Muscle of leg (tissue), 11 donors: ENCODE results near the gene RNF31. TPM values are rescaled to one million over a fixed set of nuclear protein-coding genes. Genes with fewer than 3 reads are reported as not detected.
A peak's percentile ranks its signal among the peaks of the same experiment; 100 is the strongest.
"Not testable (repeated sequence)": the region's sequence is repeated elsewhere in the genome, so short reads cannot be mapped to it uniquely, and the experiment has no call there.

Experiments
- DNase-seq: peaks from one replicate; pipeline ENCODE4 v3.0.0; 2013
- H3K27ac ChIP-seq: one replicate; pipeline ENCODE4 v1.5.1; 2013; ENCODE audit warnings: mild to moderate bottlenecking, low read length, control low read depth
- H3K27me3 ChIP-seq: one replicate; pipeline ENCODE4 v1.6.1; 2013; ENCODE audit warnings: low read length; ENCODE audit not compliant: control insufficient read depth, insufficient read depth
- H3K36me3 ChIP-seq: one replicate; pipeline ENCODE4 v1.6.1; 2013; ENCODE audit warnings: low read length; ENCODE audit not compliant: control insufficient read depth, insufficient read depth
- H3K4me1 ChIP-seq: one replicate; pipeline ENCODE4 v1.6.1; 2013; ENCODE audit warnings: low read length; ENCODE audit not compliant: control insufficient read depth, insufficient read depth
- H3K4me3 ChIP-seq: one replicate; pipeline ENCODE4 v1.5.1; 2013; ENCODE audit warnings: low read length, control low read depth
- H3K9me3 ChIP-seq: replicated peaks from 2 replicates; pipeline ENCODE4 v1.6.1; 2013; ENCODE audit warnings: low read depth, low read length; ENCODE audit not compliant: control insufficient read depth
- WGBS: methylation state at CpG from one replicate; pipeline ENCODE4 v1.1.5; 2013; ENCODE audit warnings: missing lambda C conversion rate; ENCODE audit not compliant: insufficient coverage; 5-methylcytosine and 5-hydroxymethylcytosine counted together
- polyA plus RNA-seq, 8 donors: library from polyadenylated mRNA; unstranded; fragments of 120-200 nt; gene quantifications; one replicate each; pipeline versions ENCODE4 v1.2.1 to v1.2.3, GENCODE V29; 2013; ENCODE audit warnings: inconsistent platforms in 1 of 8, low replicate concordance in 1 of 8; ENCODE audit not compliant: insufficient read length in 8 of 8, insufficient read depth in 1 of 8
- total RNA-seq: library from RNA; stranded (reverse); fragments of 120-200 nt; gene quantifications from one replicate; pipeline ENCODE4 v1.2.4, GENCODE V29; 2013

The RNF31 gene
- total and polyA plus RNA-seq, 9 donors: 27.3 to 37.0 (median 36.1) TPM

GRCh38 chr14:24192933-24193332 lies 45.6 kb downstream of the RNF31 start:
- Histone ChIP-seq H3K36me3 (peaks cover 31% of the 10 kb centered on the region), H3K9me3 (no peaks in the 10 kb centered on the region), H3K27ac (no peak overlapping the region), H3K4me1 (peaks cover 20% of the 10 kb centered on the region), H3K27me3 (no peaks in the 10 kb centered on the region), H3K4me3 (no peak overlapping the region)
- no peak for DNase-seq
- 89% methylated on average over 12 of the region's 15 CpGs for WGBS

GRCh38 chr14:24194186-24194872 lies 47.0 kb downstream of the RNF31 start:
- WGBS: 75% methylated on average over 2 of the region's 7 CpGs

DNA sequence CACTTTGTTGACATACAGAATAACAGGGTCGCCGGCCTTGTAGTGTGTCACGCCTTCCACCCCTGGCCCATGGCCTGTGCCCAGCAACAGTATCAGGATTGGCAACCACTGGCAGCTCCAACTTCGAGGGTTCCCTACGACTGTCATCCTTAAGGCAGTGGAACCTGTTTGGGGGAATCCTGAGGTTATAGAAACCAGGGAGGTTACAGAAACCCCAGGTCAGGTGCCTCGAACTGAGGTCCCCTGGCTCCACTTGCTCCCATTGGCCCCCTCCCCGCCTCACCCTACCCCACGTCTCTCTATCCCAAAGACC lies 47.5 kb downstream of the RNF31 start:
- peaks cover 39% of the 10 kb centered on the region for H3K36me3 ChIP-seq
- no peak for DNase-seq
- 56% methylated on average over 8 of the region's 8 CpGs for WGBS
- no peaks in the 10 kb centered on the region for H3K9me3 ChIP-seq
- H3K4me1 ChIP-seq: peaks cover 14% of the 10 kb centered on the region
- H3K27ac ChIP-seq: peak overlapping the region; percentile 93
- no peaks in the 10 kb centered on the region for H3K27me3 ChIP-seq
- peak overlapping the region; percentile 77 for H3K4me3 ChIP-seq

More at GRCh38 chr14:24194186-24194872, 47.0 kb downstream of the RNF31 start:
- H3K9me3 ChIP-seq: no peaks in the 10 kb centered on the region
- DNase-seq: no peak
- H3K4me3 ChIP-seq: peak overlapping the region; percentile 77
- H3K27ac ChIP-seq: peak overlapping the region; percentile 93
- peaks cover 37% of the 10 kb centered on the region for H3K36me3 ChIP-seq
- peaks cover 14% of the 10 kb centered on the region for H3K4me1 ChIP-seq
- H3K27me3 ChIP-seq: no peaks in the 10 kb centered on the region

DNA sequence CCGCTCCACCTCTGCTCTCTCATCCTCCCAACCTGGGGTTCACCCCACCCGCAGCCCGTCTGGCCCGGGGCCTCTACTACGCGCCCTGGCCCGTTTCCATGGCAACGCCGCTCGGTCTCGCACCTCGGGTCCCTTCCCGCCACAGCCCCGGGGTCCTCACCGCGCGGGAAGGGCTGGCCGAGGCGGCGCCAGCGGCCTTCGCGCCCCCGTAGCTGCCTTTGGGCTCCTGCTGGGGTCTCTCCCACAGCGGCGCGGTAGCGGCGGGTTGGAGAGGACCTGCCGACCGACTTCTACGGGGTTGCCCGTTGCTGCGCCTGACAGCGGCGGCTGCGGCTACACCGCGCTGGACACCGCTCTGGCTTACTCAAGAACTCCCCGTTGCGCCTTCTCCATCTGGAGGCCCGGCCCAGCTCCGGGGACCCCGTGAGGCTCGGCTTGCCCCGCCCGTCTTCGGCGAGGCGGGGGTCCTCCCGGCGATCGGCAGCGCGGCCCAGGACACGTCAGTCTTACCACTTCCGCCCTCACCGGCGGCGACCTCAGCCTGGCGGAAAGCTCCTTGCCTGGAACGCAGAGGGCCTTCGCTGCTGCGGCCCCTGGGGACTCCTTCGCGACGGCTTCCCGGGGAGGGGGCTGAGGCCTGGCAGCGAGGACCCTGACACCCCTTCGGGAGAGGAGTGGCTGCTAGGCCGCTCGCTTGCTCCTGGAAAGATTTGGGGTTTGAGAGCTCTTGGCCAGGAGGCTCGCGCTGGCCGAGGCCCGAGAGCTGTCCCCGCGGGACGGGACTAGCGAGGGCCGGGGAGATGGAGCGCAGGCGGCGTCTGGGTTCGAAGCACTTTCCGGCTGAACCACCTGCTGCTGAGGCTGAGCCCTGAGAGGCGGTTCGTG lies 48.1 kb downstream of the RNF31 start, which contains the start of gene TM9SF1:
TM9SF1 (minus strand) TSS at position 256 of the 885 bp plus-strand sequence. CDS start 422 bp downstream, outside the sequence.
- WGBS: under 1% methylated on average over 84 of the region's 89 CpGs
- DNase-seq: peak; percentile 96
- Histone ChIP-seq H3K27me3 (no peaks in the 10 kb centered on the region), H3K4me1 (peaks cover 14% of the 10 kb centered on the region), H3K9me3 (no peaks in the 10 kb centered on the region), H3K36me3 (peaks cover 34% of the 10 kb centered on the region), H3K27ac (peak within 1 kb of the TSS; percentile 93), H3K4me3 (peak within 1 kb of the TSS; percentile 77)

GRCh38 chr14:24196071-24197055 lies 49.1 kb downstream of the RNF31 start:
- H3K4me3 ChIP-seq: peak overlapping the region; percentile 77
- peak overlapping the region; percentile 93 for H3K27ac ChIP-seq
- H3K4me1 ChIP-seq: peaks cover 14% of the 10 kb centered on the region
- H3K9me3 ChIP-seq: no peaks in the 10 kb centered on the region
- H3K36me3 ChIP-seq: peaks cover 33% of the 10 kb centered on the region
- DNase-seq: peak; percentile 53
- 11% methylated on average over 13 of the region's 33 CpGs for WGBS
- H3K27me3 ChIP-seq: no peaks in the 10 kb centered on the region

DNA sequence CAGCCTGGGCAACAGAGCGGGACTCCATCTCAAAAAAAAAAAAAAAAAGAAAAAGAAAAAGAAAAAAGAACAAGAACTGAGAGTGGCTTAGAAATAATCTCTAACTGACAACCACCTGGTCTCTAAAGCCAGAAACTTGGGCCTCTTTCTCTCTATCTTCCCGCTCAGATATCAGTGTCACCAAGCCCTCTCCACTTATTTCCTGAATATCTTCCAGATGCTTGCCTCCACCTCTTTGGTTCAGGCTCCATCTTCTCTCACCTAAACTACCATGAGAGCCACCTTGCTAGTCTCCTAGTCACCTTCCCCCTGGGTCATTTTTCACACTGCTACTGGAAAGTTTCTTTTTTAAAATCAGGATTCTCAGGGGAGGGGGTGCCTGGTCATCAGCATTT lies 49.8 kb downstream of the RNF31 start:
- Histone ChIP-seq H3K27me3 (no peaks in the 10 kb centered on the region), H3K36me3 (peaks cover 33% of the 10 kb centered on the region), H3K9me3 (no peaks in the 10 kb centered on the region), H3K4me3 (no peak overlapping the region), H3K4me1 (peaks cover 14% of the 10 kb centered on the region), H3K27ac (no peak overlapping the region)
- no peak for DNase-seq
- WGBS: 63% methylated on average over 1 of the region's 2 CpGs

- no peak overlapping the region for H3K27ac ChIP-seq
- 90% methylated on average over 3 of the region's 7 CpGs for WGBS
- no peak overlapping the region for H3K4me3 ChIP-seq
- peaks cover 14% of the 10 kb centered on the region for H3K4me1 ChIP-seq
- no peak for DNase-seq
- no peaks in the 10 kb centered on the region for H3K9me3 ChIP-seq
- H3K36me3 ChIP-seq: peaks cover 27% of the 10 kb centered on the region
- H3K27me3 ChIP-seq: no peaks in the 10 kb centered on the region
Observed at GRCh38 chr14:24198814-24199524, 51.7 kb downstream of the RNF31 start.

- H3K27ac ChIP-seq, DNase-seq, H3K9me3 ChIP-seq, H3K4me1 ChIP-seq, H3K27me3 ChIP-seq, H3K4me3 ChIP-seq: not testable (repeated sequence)
- WGBS: 82% methylated on average over 8 of the region's 8 CpGs
- H3K36me3 ChIP-seq: peaks cover 46% of the 10 kb centered on the region
Observed at GRCh38 chr14:24202538-24202937, 55.2 kb downstream of the RNF31 start.

DNA sequence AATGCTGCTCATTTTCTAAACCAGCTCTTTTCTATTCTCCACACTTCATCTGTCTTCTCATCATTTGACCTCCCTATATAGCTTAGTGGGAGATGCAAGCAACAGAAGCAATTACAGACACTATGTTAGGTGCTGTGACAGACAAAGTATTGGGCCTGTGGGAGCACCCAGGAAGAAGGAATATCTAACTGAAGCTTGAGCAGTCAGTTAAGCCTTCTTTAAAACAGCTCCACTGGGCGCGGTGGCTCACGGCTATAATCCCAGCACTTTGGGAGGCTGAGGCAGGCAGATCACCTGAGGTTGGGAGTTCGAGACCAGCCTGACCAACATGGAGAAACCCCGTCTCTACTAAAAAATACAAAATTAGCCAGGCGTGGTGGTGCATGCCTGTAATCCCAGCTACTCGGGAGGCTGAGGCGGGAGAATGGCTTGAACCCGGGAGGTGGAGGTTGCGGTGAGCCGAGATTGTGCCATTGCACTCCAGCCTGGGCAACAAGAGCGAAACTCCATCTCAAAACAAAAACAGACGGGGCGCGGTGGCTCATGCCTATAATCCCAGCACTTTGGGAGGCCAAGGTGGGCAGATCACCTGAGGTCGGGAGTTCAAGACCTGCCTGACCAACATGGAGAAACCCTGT lies 56.1 kb downstream of the RNF31 start:
- 100% methylated on average over 4 of the region's 16 CpGs for WGBS
- DNase-seq, H3K27me3 ChIP-seq, H3K9me3 ChIP-seq, H3K27ac ChIP-seq, H3K4me3 ChIP-seq, H3K4me1 ChIP-seq: not testable (repeated sequence)
- peaks cover 55% of the 10 kb centered on the region for H3K36me3 ChIP-seq
